IMR-90 (cell line): ENCODE measurements around the gene TRPC6.

Experiments
- BHLHE40 ChIP-seq: fragments of 150-350 bp; IDR thresholded peaks from 2 replicates; pipeline ENCODE4 v1.6.1; 2016; ENCODE audit warnings: mild to moderate bottlenecking, low read depth, low read length
- CEBPB ChIP-seq: IDR thresholded peaks from 2 replicates; pipeline ENCODE4 v1.6.1; 2012; ENCODE audit warnings: low read depth, low read length, improper control_type of control experiment
- CHD1 ChIP-seq: IDR thresholded peaks from 2 replicates; pipeline ENCODE4 v1.6.1; 2012; ENCODE audit warnings: low read depth, low read length, improper control_type of control experiment
- CTCF ChIP-seq: conservative IDR thresholded peaks from 2 replicates; pipeline ENCODE4 v1.5.1; 2012; ENCODE audit warnings: mild to moderate bottlenecking, low read depth, low read length, improper control_type of control experiment
- MAFK ChIP-seq: IDR thresholded peaks from 2 replicates; pipeline ENCODE4 v1.6.1; 2012; ENCODE audit warnings: low read depth, low read length, improper control_type of control experiment
- MAZ ChIP-seq: IDR thresholded peaks from 2 replicates; pipeline ENCODE4 v1.6.1; 2012; ENCODE audit warnings: low read depth, mild to moderate bottlenecking, low read length, improper control_type of control experiment, moderate library complexity, borderline replicate concordance
- MXI1 ChIP-seq: IDR thresholded peaks from 2 replicates; pipeline ENCODE4 v1.6.1; 2012; ENCODE audit warnings: low read depth, mild to moderate bottlenecking, low read length, moderate library complexity, borderline replicate concordance
- POLR2A ChIP-seq: IDR thresholded peaks from 2 replicates; pipeline ENCODE4 v1.6.1; 2012; ENCODE audit warnings: mild to moderate bottlenecking, low read depth, low read length
- RFX5 ChIP-seq: IDR thresholded peaks from 2 replicates; pipeline ENCODE4 v1.8.0; 2012; ENCODE audit warnings: low read depth, mild to moderate bottlenecking, low read length, moderate library complexity
- SMC3 ChIP-seq: fragments of 150-350 bp; IDR thresholded peaks from 2 replicates; pipeline ENCODE4 v1.6.1; 2016; ENCODE audit warnings: low read depth, mild to moderate bottlenecking, antibody characterized with exemption, low read length, moderate library complexity
- TF ChIP-seq, protein P1 (sequence below): fragments of 150-350 bp; IDR thresholded peaks from 2 replicates; pipeline ENCODE4 v1.6.1; 2017; ENCODE audit warnings: mild to moderate bottlenecking, antibody characterized with exemption, low read length, low read depth

DNA sequence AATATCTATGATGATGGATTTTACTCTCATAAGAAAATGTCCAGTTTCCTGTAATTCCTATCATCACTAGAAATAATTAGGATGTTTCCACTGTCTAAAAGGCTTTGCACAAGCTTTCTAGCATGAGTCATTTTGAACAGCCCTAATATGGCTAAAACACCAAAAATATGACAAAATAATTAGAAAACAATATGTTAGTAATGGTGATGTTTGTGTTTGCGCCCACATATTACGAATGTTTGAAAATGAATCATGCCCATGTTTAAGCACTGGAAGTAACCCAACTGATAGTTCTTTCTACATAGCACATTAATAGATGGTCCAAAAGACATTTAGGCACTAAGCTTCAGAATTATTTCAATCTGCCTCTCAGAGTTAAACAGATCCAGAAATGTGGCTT lies 96.0 kb downstream of the TRPC6 start:
- TF ChIP-seq POLR2A: no peak
- TF ChIP-seq CTCF: no peak
- TF ChIP-seq SMC3: no peak
- peak; percentile 54; the same call in 1 of the 2 replicates for TF ChIP-seq CEBPB
- TF ChIP-seq, protein P1, sequence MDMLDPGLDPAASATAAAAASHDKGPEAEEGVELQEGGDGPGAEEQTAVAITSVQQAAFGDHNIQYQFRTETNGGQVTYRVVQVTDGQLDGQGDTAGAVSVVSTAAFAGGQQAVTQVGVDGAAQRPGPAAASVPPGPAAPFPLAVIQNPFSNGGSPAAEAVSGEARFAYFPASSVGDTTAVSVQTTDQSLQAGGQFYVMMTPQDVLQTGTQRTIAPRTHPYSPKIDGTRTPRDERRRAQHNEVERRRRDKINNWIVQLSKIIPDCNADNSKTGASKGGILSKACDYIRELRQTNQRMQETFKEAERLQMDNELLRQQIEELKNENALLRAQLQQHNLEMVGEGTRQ: no peak
- no peak for TF ChIP-seq CHD1
- no peak for TF ChIP-seq MAFK
- no peak for TF ChIP-seq RFX5
- TF ChIP-seq BHLHE40: no peak
- TF ChIP-seq MAZ: no peak
- TF ChIP-seq MXI1: no peak
